Raji (cell line): ENCODE data around the gene GMDS.

ENCODE experiments used
- POLR2A ChIP-seq: IDR thresholded peaks from 2 replicates; pipeline ENCODE4 v1.6.1; 2011; ENCODE audit warnings: low read depth, low read length, control low read depth; ENCODE audit not compliant: insufficient read depth

Gene GMDS

GRCh38 chr6:2245103-2245876 is at the start of gene GMDS:
GMDS (minus strand) TSS chr6:2245605.
- TF ChIP-seq POLR2A: peak; percentile 86

- no peak for TF ChIP-seq POLR2A
Measured at GRCh38 chr6:2285510-2285909, 40.1 kb upstream of the GMDS start.

GRCh38 chr6:2275892-2276242 is 30.5 kb upstream of the GMDS start:
- TF ChIP-seq POLR2A: no peak

- no peak for TF ChIP-seq POLR2A
Measured at GRCh38 chr6:2274981-2275891, 29.8 kb upstream of the GMDS start.

- no peak for TF ChIP-seq POLR2A
Measured at GRCh38 chr6:2272696-2273095, 27.3 kb upstream of the GMDS start.

- no peak for TF ChIP-seq POLR2A
Measured at GRCh38 chr6:2270054-2270453, 24.6 kb upstream of the GMDS start.

GRCh38 chr6:2266841-2267240 is 21.4 kb upstream of the GMDS start:
- TF ChIP-seq POLR2A: no peak

GRCh38 chr6:2266031-2266795 is 20.8 kb upstream of the GMDS start:
- no peak for TF ChIP-seq POLR2A

GRCh38 chr6:2264932-2265331 is 19.5 kb upstream of the GMDS start:
- TF ChIP-seq POLR2A: no peak

- TF ChIP-seq POLR2A: no peak
Measured at GRCh38 chr6:2263896-2264295, 18.5 kb upstream of the GMDS start.

GRCh38 chr6:2259574-2259973 is 14.2 kb upstream of the GMDS start:
- no peak for TF ChIP-seq POLR2A

GRCh38 chr6:2259002-2259494 is 13.6 kb upstream of the GMDS start:
- TF ChIP-seq POLR2A: no peak

- no peak for TF ChIP-seq POLR2A
Measured at GRCh38 chr6:2258112-2258511, 12.7 kb upstream of the GMDS start.

GRCh38 chr6:2257363-2257762 is 12.0 kb upstream of the GMDS start:
- TF ChIP-seq POLR2A: no peak

- no peak for TF ChIP-seq POLR2A
Measured at GRCh38 chr6:2254747-2255146, 9.3 kb upstream of the GMDS start.
